Mucosa of descending colon (tissue), 3 donors: ENCODE data around the gene RIN3. TPM values are rescaled to one million over a fixed set of nuclear protein-coding genes. Genes with fewer than 3 reads are reported as not detected.

Experiments used
- ATAC-seq: fragments of 200-7000 bp; cut with Tn5 transposase; one replicate; pipeline ENCODE4 v1.9.1; 2020; ENCODE audit warnings: mild to moderate bottlenecking, moderate library complexity
- DNase-seq, 3 donors: peaks; one replicate each; pipeline ENCODE4 v3.0.0-alpha.2; 2020
- H3K36me3 ChIP-seq: fragments of 200-600 bp; one replicate; pipeline ENCODE4 v1.8.0; 2021; ENCODE audit warnings: low read depth, mild to moderate bottlenecking
- H3K4me1 ChIP-seq: fragments of 200-600 bp; one replicate; pipeline ENCODE4 v1.8.0; 2021; ENCODE audit warnings: low read depth, mild to moderate bottlenecking
- H3K4me3 ChIP-seq: fragments of 200-600 bp; one replicate; pipeline ENCODE4 v1.8.0; 2021; ENCODE audit warnings: mild to moderate bottlenecking
- H3K9me3 ChIP-seq: fragments of 200-600 bp; one replicate; pipeline ENCODE4 v1.8.0; 2021; ENCODE audit warnings: mild to moderate bottlenecking
- intact Hi-C, 2 donors: fragments of 100-400 bp; cut with DNase I in 1 of 2; cut with micrococcal nuclease in 1 of 2; formaldehyde crosslinking; loops; one replicate each; pipeline versions ENCODE4 v1.11.0 to v1.11.1; 2022; cut with DNase I, micrococcal nuclease
- total RNA-seq, 3 donors: library from RNA; stranded (reverse); fragmentation: NEBNext Ultra II Directional in 2 of 3; extraction: Animal tissue kit (Norgen Biotek cat#: 25700) in 2 of 3; gene quantifications; one replicate each; pipeline versions ENCODE4 v1.2.1 to v1.2.4, GENCODE V29; 2021 to 2023
- TF ChIP-seq, protein P1 (sequence below): fragments of 200-600 bp; IDR thresholded peaks from one replicate; pipeline ENCODE4 v1.8.0; 2022; ENCODE audit warnings: antibody characterized with exemption, mild to moderate bottlenecking
- donor health status: DM: no; HTN: no; CAD: no; lungs with moderate emphysema.
- donor health status: DM: no; HTN: no; CAD: no.
- donor health status: DM: no; HTN: yes; CAD: no.

Gene RIN3
- total RNA-seq, 3 donors from 2014 or later, result 26.2 to 51.0 (median 32.9) TPM

DNA sequence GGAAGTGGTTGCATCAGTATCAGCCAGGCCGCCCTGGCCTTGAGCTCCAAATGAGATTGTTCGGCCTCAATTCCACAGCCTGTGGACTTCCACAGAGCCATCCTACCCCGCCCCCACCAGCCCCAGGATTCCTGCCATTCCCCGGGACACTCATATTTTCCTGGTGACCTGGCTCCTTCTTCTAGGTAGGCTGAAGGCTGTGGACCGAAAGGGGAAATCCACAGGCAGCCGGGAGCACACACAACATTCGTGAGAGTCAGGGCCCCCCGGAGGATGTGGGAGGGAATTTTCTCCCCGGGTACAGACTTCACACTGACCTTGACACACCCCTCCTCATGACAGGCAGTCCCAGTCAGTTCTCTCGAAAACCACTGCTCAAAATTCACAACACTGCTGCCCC lies 39.9 kb downstream of the RIN3 start:
- Histone ChIP-seq H3K36me3 (no peaks in the 10 kb centered on the region), H3K9me3 (no peaks in the 10 kb centered on the region), H3K4me1 (no peaks in the 10 kb centered on the region), H3K4me3 (no peak overlapping the region)
- ATAC-seq (no peak), DNase-seq (peak in 1 of 3 donors; percentile 29)
- TF ChIP-seq, protein P1, sequence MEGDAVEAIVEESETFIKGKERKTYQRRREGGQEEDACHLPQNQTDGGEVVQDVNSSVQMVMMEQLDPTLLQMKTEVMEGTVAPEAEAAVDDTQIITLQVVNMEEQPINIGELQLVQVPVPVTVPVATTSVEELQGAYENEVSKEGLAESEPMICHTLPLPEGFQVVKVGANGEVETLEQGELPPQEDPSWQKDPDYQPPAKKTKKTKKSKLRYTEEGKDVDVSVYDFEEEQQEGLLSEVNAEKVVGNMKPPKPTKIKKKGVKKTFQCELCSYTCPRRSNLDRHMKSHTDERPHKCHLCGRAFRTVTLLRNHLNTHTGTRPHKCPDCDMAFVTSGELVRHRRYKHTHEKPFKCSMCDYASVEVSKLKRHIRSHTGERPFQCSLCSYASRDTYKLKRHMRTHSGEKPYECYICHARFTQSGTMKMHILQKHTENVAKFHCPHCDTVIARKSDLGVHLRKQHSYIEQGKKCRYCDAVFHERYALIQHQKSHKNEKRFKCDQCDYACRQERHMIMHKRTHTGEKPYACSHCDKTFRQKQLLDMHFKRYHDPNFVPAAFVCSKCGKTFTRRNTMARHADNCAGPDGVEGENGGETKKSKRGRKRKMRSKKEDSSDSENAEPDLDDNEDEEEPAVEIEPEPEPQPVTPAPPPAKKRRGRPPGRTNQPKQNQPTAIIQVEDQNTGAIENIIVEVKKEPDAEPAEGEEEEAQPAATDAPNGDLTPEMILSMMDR, result no peak
- intact Hi-C loops, result no loop called here

DNA sequence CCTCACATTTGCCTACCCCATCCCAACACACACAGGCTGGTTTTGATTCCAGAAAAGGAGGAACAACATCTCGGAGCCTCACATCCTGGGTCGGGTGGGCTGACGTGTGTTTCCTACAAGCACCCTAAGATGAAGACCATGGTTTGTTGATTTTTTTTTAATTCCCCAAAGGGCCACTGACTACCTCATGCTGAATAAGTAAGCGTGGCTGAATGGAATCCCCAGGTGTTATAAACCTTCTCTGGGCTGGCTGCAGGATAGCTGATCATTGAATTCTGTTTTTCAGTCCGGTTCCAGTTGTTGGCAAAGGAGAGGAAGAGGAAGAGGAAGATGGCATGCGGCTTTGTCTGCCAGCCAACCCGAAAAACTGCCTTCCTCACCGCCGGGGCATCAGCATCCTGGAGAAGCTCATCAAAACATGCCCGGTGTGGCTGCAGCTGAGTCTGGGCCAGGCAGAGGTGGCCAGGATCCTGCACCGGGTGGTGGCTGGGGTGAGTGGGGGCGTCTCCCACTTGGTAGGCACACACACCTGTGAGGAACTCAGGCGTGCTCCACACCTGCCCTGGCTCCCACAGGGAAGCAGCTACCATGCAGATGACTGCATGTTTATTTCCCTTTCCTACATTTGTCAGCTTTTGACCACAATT lies 42.0 kb downstream of the RIN3 start:
- H3K36me3 ChIP-seq, result no peaks in the 10 kb centered on the region
- no peak for ATAC-seq
- intact Hi-C loops, result no loop called here
- peak in 1 of 3 donors; percentile 23 for DNase-seq
- TF ChIP-seq, protein P1, result no peak
- no peaks in the 10 kb centered on the region for H3K9me3 ChIP-seq
- H3K4me1 ChIP-seq, result no peaks in the 10 kb centered on the region
- H3K4me3 ChIP-seq, result no peak overlapping the region

DNA sequence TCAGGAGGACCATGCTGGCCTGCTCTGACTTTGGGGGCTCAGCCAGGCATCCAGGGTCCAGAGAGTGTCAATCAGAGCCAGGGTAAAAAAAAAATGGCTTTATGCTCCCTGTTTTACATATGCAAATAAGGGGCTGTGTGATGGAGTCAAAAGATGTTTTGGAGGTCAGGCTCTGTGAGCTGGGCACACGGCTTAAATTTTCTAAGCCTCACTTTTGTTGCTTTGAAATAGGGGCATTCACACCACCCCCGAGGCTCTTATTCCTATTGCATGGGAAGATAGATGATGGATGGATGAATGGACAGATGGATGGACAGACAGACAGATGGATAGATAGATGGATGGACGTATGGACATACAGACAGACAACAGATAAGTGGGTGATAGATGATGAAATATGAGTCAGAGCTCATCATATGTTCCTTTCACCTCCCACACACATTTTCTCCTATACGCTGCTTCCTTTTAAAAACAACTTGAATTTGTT lies 42.7 kb downstream of the RIN3 start:
- intact Hi-C loops, result no loop called here
- no peaks in the 10 kb centered on the region for H3K36me3 ChIP-seq
- no peaks in the 10 kb centered on the region for H3K4me1 ChIP-seq
- no peak for DNase-seq
- ATAC-seq, result no peak
- TF ChIP-seq, protein P1, result no peak
- no peaks in the 10 kb centered on the region for H3K9me3 ChIP-seq
- H3K4me3 ChIP-seq, result no peak overlapping the region

DNA sequence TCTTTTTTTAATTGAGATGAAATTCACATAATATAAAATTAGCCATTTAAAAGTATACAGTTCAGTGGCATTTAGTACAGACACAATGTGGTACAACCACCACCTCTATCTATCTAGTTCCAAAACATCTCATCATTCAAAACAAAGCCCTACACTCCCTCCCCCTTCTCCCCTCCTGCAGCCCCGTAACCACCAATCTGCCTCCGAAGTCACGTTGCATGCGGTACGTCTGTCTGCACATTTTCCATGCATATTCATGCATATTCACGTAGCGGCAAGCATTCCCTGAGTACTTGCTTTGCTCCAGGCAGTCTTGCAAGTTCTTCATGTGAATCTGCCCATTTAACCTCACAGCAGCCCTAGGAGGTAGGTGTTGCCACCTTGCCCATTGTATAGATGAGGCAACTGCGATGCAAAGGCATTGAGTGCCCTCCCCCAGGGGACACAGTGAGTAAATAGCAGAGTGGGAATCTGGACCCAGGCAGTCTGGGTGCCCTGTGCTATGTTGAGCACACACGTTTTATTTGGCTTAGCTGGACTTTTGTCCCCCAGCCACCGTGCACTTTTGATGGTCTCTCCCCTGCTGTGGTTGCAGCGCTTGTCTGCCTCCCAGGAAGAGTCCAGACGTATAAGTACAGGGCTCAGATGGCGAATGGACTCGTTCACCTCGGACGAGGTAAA lies 43.4 kb downstream of the RIN3 start:
- Histone ChIP-seq H3K9me3 (no peaks in the 10 kb centered on the region), H3K4me3 (no peak overlapping the region), H3K36me3 (no peaks in the 10 kb centered on the region), H3K4me1 (no peaks in the 10 kb centered on the region)
- no peak for DNase-seq
- TF ChIP-seq, protein P1, result no peak
- intact Hi-C loops, result no loop called here
- no peak for ATAC-seq

DNA sequence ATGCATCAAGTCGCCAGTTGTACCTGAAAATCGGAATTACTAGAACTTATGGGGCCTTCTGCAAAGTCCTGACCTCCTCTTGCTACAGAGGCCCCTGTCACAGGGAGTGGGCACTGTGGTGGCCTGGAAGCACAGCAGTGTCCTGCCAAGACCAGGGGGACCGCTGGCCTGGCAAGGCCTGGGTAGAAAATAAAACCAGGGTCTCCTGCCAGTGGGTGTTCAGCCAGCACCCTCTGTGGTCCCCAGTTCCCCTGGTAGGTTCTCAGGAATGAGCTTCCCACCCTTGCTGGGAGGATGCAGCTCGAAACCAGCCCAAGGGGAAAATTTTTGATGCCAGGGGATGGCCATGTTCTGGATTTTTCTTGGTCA lies 43.9 kb downstream of the RIN3 start:
- intact Hi-C loops, result no loop called here
- H3K9me3 ChIP-seq, result no peaks in the 10 kb centered on the region
- ATAC-seq (no peak), DNase-seq (no peak)
- no peak overlapping the region for H3K4me3 ChIP-seq
- TF ChIP-seq, protein P1, result no peak
- H3K4me1 ChIP-seq, result no peaks in the 10 kb centered on the region
- H3K36me3 ChIP-seq, result no peaks in the 10 kb centered on the region
